HG03095 (cell line): ENCODE data around the gene CFAP410.

Experiments used
- ATAC-seq: cut with Tn5 transposase; IDR thresholded peaks from one replicate; pipeline ENCODE4 v1.9.1; 2021; ENCODE audit warnings: moderate library complexity; ENCODE audit not compliant: unreplicated experiment

Gene CFAP410

GRCh38 chr21:44331650-44332307, 7.4 kb downstream of the CFAP410 start:
- ATAC-seq, result no peak

GRCh38 chr21:44331209-44331608, 8.0 kb downstream of the CFAP410 start:
- no peak for ATAC-seq

- ATAC-seq, result no peak
These were observed 8.5 kb downstream of the CFAP410 start for GRCh38 chr21:44330698-44331097.

GRCh38 chr21:44329971-44330681, 9.1 kb downstream of the CFAP410 start:
- ATAC-seq, result no peak

- no peak for ATAC-seq
These were observed 9.9 kb downstream of the CFAP410 start for GRCh38 chr21:44329086-44329889.

- no peak for ATAC-seq
These were observed 10.8 kb downstream of the CFAP410 start for GRCh38 chr21:44328242-44328895.

GRCh38 chr21:44327603-44327974, 11.6 kb downstream of the CFAP410 start:
- ATAC-seq, result no peak

- ATAC-seq, result no peak
These were observed 12.2 kb downstream of the CFAP410 start for GRCh38 chr21:44326716-44327602.

GRCh38 chr21:44326272-44326647, 12.9 kb downstream of the CFAP410 start:
- ATAC-seq, result no peak

GRCh38 chr21:44325386-44326271, 13.6 kb downstream of the CFAP410 start:
- ATAC-seq, result no peak

- ATAC-seq, result no peak
These were observed 14.4 kb downstream of the CFAP410 start for GRCh38 chr21:44324854-44325107.

- no peak for ATAC-seq
These were observed 14.9 kb downstream of the CFAP410 start for GRCh38 chr21:44324106-44324853.

- ATAC-seq, result no peak
These were observed 15.6 kb downstream of the CFAP410 start for GRCh38 chr21:44323591-44323990.

GRCh38 chr21:44322621-44323325, 16.4 kb downstream of the CFAP410 start:
- ATAC-seq, result no peak

- ATAC-seq, result no peak
These were observed 17.2 kb downstream of the CFAP410 start for GRCh38 chr21:44321846-44322450.

- no peak for ATAC-seq
These were observed 18.3 kb downstream of the CFAP410 start for GRCh38 chr21:44320847-44321246.

GRCh38 chr21:44319407-44320065, 19.7 kb downstream of the CFAP410 start:
- ATAC-seq, result no peak
